IMR-90 (cell line): ENCODE measurements around the gene PLCB3. TPM values are rescaled to one million over a fixed set of nuclear protein-coding genes. Genes with fewer than 3 reads are reported as not detected.

Experiments
- ATAC-seq: fragments of 200-7000 bp; cut with Tn5 transposase; 2 replicates; pipeline ENCODE4 v1.9.1; 2020; ENCODE audit warnings: low read depth, mild to moderate bottlenecking, moderate library complexity
- BruUV-seq: library from RNA; stranded (reverse); fragments of 400-500 nt; replicated peaks from 2 replicates; lab custom pipeline; 2021; lab: Mats Ljungman, UMichigan
- CTCF ChIA-PET: fragments of 300-600 bp; formaldehyde crosslinking; extraction: SDS; loops from one replicate; lab custom pipeline; 2021; ENCODE audit warnings: antibody characterized with exemption; lab: Yijun Ruan, JAX
- POLR2A ChIA-PET: fragments of 300-600 bp; sonication (Branson Sonifier 250); formaldehyde crosslinking; loops from one replicate; lab custom pipeline; 2022; ENCODE audit warnings: antibody characterized with exemption; ENCODE audit not compliant: unreplicated experiment; lab: Charles Lee
- DNase-seq: peaks from one replicate; pipeline ENCODE4 v3.0.0; 2013
- H2AFZ ChIP-seq: replicated peaks from 2 replicates; pipeline ENCODE3; 2013; ENCODE audit warnings: low read length, mild to moderate bottlenecking; ENCODE audit not compliant: poor library complexity
- H2AK5ac ChIP-seq: 2 replicates; pipeline ENCODE4 v1.6.1; 2013; ENCODE audit warnings: low read depth, low read length, inconsistent platforms
- H2AK9ac ChIP-seq: replicated peaks from 2 replicates; pipeline ENCODE3; 2013; ENCODE audit warnings: mild to moderate bottlenecking, low read depth, low read length, moderate library complexity; ENCODE audit not compliant: poor library complexity
- H2BK120ac ChIP-seq: 2 replicates; pipeline ENCODE4 v1.6.1; 2013; ENCODE audit warnings: low read depth, low read length, inconsistent platforms
- H2BK15ac ChIP-seq: 3 replicates; pipeline ENCODE4 v1.6.1; 2013; ENCODE audit warnings: low read depth, low read length, inconsistent platforms
- H2BK20ac ChIP-seq: 2 replicates; pipeline ENCODE4 v1.6.1; 2013; ENCODE audit warnings: low read depth, mild to moderate bottlenecking, inconsistent platforms, low read length, moderate library complexity
- H2BK5ac ChIP-seq: 2 replicates; pipeline ENCODE4 v1.6.1; 2013; ENCODE audit warnings: mild to moderate bottlenecking, low read depth, low read length, inconsistent platforms; ENCODE audit not compliant: poor library complexity, severe bottlenecking
- H3K14ac ChIP-seq: replicated peaks from 2 replicates; pipeline ENCODE4 v1.6.1; 2013; ENCODE audit warnings: low read depth, low read length, inconsistent platforms
- H3K18ac ChIP-seq: 2 replicates; pipeline ENCODE4 v1.6.1; 2013; ENCODE audit warnings: low read depth, low read length, control low read depth
- H3K23ac ChIP-seq: 2 replicates; pipeline ENCODE4 v1.6.1; 2013; ENCODE audit warnings: low read depth, low read length, inconsistent platforms
- H3K27ac ChIP-seq: 2 replicates; pipeline ENCODE4 v1.5.1; 2013; ENCODE audit warnings: mild to moderate bottlenecking, control low read depth, low read length; ENCODE audit not compliant: insufficient read depth
- H3K27me3 ChIP-seq: 2 replicates; pipeline ENCODE4 v1.6.1; 2013; ENCODE audit warnings: low read length; ENCODE audit not compliant: control insufficient read depth, insufficient read depth
- H3K36me3 ChIP-seq: 2 replicates; pipeline ENCODE4 v1.6.1; 2013; ENCODE audit warnings: low read length, mixed read lengths; ENCODE audit not compliant: control insufficient read depth, insufficient read depth
- H3K4ac ChIP-seq: 2 replicates; pipeline ENCODE4 v1.6.1; 2013; ENCODE audit warnings: low read depth, low read length, inconsistent platforms
- H3K4me1 ChIP-seq: 2 replicates; pipeline ENCODE4 v1.6.1; 2013; ENCODE audit warnings: low read length, mixed read lengths; ENCODE audit not compliant: control insufficient read depth, insufficient read depth
- H3K4me2 ChIP-seq: 2 replicates; pipeline ENCODE4 v1.6.1; 2013; ENCODE audit warnings: low read depth, mild to moderate bottlenecking, control low read depth, low read length, moderate library complexity
- H3K4me3 ChIP-seq: 2 replicates; pipeline ENCODE4 v1.5.1; 2013; ENCODE audit warnings: low read depth, mild to moderate bottlenecking, control low read depth, low read length, moderate library complexity; ENCODE audit not compliant: insufficient read depth
- H3K56ac ChIP-seq: 2 replicates; pipeline ENCODE4 v1.6.1; 2013; ENCODE audit warnings: low read length, inconsistent platforms; ENCODE audit not compliant: insufficient read depth; ENCODE audit errors: extremely low read depth
- H3K79me1 ChIP-seq, 2 experiments: 2 replicates each; pipeline ENCODE4 v1.6.1; 2013; ENCODE audit warnings: low read length in 2 of 2, inconsistent platforms in 1 of 2, low read depth in 1 of 2
- H3K9ac ChIP-seq: 2 replicates; pipeline ENCODE4 v1.6.1; 2013; ENCODE audit warnings: low read depth, low read length, control low read depth
- H3K9me1 ChIP-seq: 2 replicates; pipeline ENCODE4 v1.6.1; 2013; ENCODE audit warnings: low read length, inconsistent platforms; ENCODE audit not compliant: insufficient read depth
- H3K9me3 ChIP-seq: 2 replicates; pipeline ENCODE4 v1.6.1; 2013; ENCODE audit warnings: low read length; ENCODE audit not compliant: control insufficient read depth, insufficient read depth
- H4K20me1 ChIP-seq: 2 replicates; pipeline ENCODE4 v1.6.1; 2013; ENCODE audit warnings: low read length, inconsistent platforms; ENCODE audit not compliant: insufficient read depth
- H4K5ac ChIP-seq: 2 replicates; pipeline ENCODE4 v1.6.1; 2013; ENCODE audit warnings: mild to moderate bottlenecking, low read depth, low read length, control low read depth
- H4K8ac ChIP-seq, 2 experiments: 2 replicates each; pipeline ENCODE4 v1.6.1; 2013; ENCODE audit warnings: low read depth in 2 of 2, low read length in 2 of 2, control low read depth in 1 of 2, inconsistent platforms in 1 of 2
- H4K91ac ChIP-seq: 2 replicates; pipeline ENCODE4 v1.6.1; 2013; ENCODE audit warnings: low read depth, low read length, inconsistent platforms; ENCODE audit not compliant: insufficient read depth
- BHLHE40 ChIP-seq: fragments of 150-350 bp; IDR thresholded peaks from 2 replicates; pipeline ENCODE4 v1.6.1; 2016; ENCODE audit warnings: mild to moderate bottlenecking, low read depth, low read length
- FOS ChIP-seq: fragments of 150-350 bp; IDR thresholded peaks from 2 replicates; pipeline ENCODE4 v1.6.1; 2016; ENCODE audit warnings: low read depth, low read length
- MAFK ChIP-seq: IDR thresholded peaks from 2 replicates; pipeline ENCODE4 v1.6.1; 2012; ENCODE audit warnings: low read depth, low read length, improper control_type of control experiment
- POLR2A ChIP-seq: IDR thresholded peaks from 2 replicates; pipeline ENCODE4 v1.6.1; 2012; ENCODE audit warnings: mild to moderate bottlenecking, low read depth, low read length
- RAD21 ChIP-seq: IDR thresholded peaks from 2 replicates; pipeline ENCODE4 v1.6.1; 2012; ENCODE audit warnings: low read length, improper control_type of control experiment
- RCOR1 ChIP-seq: IDR thresholded peaks from 2 replicates; pipeline ENCODE4 v1.6.1; 2012; ENCODE audit warnings: mild to moderate bottlenecking, low read length, improper control_type of control experiment; ENCODE audit not compliant: insufficient replicate concordance
- SMC3 ChIP-seq: fragments of 150-350 bp; IDR thresholded peaks from 2 replicates; pipeline ENCODE4 v1.6.1; 2016; ENCODE audit warnings: low read depth, mild to moderate bottlenecking, antibody characterized with exemption, low read length, moderate library complexity
- WGBS, 2 experiments: methylation state at CpG; one replicate each; pipeline versions ENCODE4 v1.1.5 to v1.1.7; 2013; ENCODE audit warnings: missing lambda C conversion rate in 2 of 2; ENCODE audit not compliant: insufficient read length in 1 of 2; ENCODE audit errors: extremely low coverage in 2 of 2; 5-methylcytosine and 5-hydroxymethylcytosine counted together
- dilution Hi-C: fragments of 300-500 bp; cut with HindIII; formaldehyde crosslinking; loops from one replicate; pipeline ENCODE4 v1.14.3; 2018; ENCODE audit warnings: low sequenced_read_pairs; ENCODE audit not compliant: unreplicated experiment
- in situ Hi-C: fragments of 300-500 bp; cut with MboI; formaldehyde crosslinking; loops from 3 replicates; pipeline ENCODE4 v1.14.3; 2019; ENCODE audit warnings: low sequenced_read_pairs, inconsistent platforms, mixed read lengths
- intact Hi-C: fragments of 100-400 bp; cut with micrococcal nuclease; formaldehyde crosslinking; loops from 2 replicates; pipeline ENCODE4 v1.10.0; 2022
- polyA plus RNA-seq, 3 experiments: library from polyadenylated mRNA; depleted of rRNA; stranded (reverse); fragments of >200 nt; gene quantifications; 2 replicates each; pipeline ENCODE4 v1.2.3, GENCODE V29; 2012; ENCODE audit warnings: low replicate concordance in 1 of 3
- total RNA-seq: library from RNA; depleted of rRNA; stranded (reverse); fragments of >200 nt; gene quantifications from 2 replicates; pipeline ENCODE4 v1.2.3, GENCODE V29; 2012
- TF ChIP-seq, protein P1 (sequence below): fragments of 150-350 bp; IDR thresholded peaks from 2 replicates; pipeline ENCODE4 v1.6.1; 2017; ENCODE audit warnings: mild to moderate bottlenecking, antibody characterized with exemption, low read length, low read depth

PLCB3 gene
- total and polyA plus RNA-seq, 2 of the 4 experiments (the other 2 are of a cell fraction), result 23.9 to 24.9 TPM

DNA sequence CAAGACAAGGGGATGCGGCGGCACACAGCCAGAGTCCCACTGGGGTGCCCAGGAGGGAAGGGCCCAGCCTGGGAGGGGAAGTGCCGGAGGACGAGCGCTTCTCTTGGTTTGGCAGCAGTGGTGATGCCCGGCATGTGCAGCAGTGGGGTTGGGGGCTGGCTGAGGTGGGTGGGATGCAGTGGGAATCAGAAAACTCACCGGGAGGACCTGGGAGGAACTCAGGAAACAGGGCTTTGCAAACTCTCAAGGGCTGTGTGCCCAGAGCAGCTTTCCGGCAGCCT is 41.8 kb upstream of the PLCB3 start:
- ATAC-seq, result no peak
- peaks cover 17% of the 10 kb centered on the region for H3K36me3 ChIP-seq
- DNase-seq, result no peak
- H3K27ac ChIP-seq, result no peak overlapping the region
- H4K20me1 ChIP-seq, result peaks cover 4% of the 10 kb centered on the region; the same call in 1 of the 2 replicates
- no peak overlapping the region for H2AK5ac ChIP-seq
- dilution Hi-C loops, result no loop called here
- H4K5ac ChIP-seq, result no peak overlapping the region
- no peaks in the 10 kb centered on the region for H3K9me3 ChIP-seq
- ChIA-PET CTCF (no interaction called here), POLR2A (no interaction called here)
- H4K8ac ChIP-seq, result no peak overlapping the region
- H2BK120ac ChIP-seq, result no peak overlapping the region
- H2AFZ ChIP-seq, result no peak overlapping the region
- H3K4me2 ChIP-seq, result no peak overlapping the region
- H2AK9ac ChIP-seq, result no peak overlapping the region
- no peak overlapping the region for H3K4me3 ChIP-seq
- in situ Hi-C loops, result no loop called here
- BruUV-seq, result no TSS peak
- H3K4me1 ChIP-seq, result peaks cover 10% of the 10 kb centered on the region
- intact Hi-C loops, result loop anchor here (10.0 kb wide), 1 partner anchor 445 kb away; no protein-coding TSS in a partner anchor
- no peak overlapping the region for H3K9ac ChIP-seq
- H4K91ac ChIP-seq, result no peak overlapping the region
- H3K14ac ChIP-seq, result no peak overlapping the region
- H3K9me1 ChIP-seq, result no peaks in the 10 kb centered on the region; the same call in 1 of the 2 replicates
- no CpG with 5 or more reads among the region's 8 CpGs for WGBS, 2 experiments
- H3K4ac ChIP-seq, result no peak overlapping the region
- no peak overlapping the region for H3K23ac ChIP-seq
- no peaks in the 10 kb centered on the region for H3K27me3 ChIP-seq
- peaks cover 0 to 20% of the 10 kb centered on the region in 2 experiments; a peak in 2 of 4 replicates for H3K79me1 ChIP-seq
- no peak overlapping the region for H2BK20ac ChIP-seq
- TF ChIP-seq BHLHE40 (no peak), RAD21 (no peak), RCOR1 (no peak), MAFK (no peak), SMC3 (no peak), POLR2A (no peak), FOS (no peak)
- TF ChIP-seq, protein P1, sequence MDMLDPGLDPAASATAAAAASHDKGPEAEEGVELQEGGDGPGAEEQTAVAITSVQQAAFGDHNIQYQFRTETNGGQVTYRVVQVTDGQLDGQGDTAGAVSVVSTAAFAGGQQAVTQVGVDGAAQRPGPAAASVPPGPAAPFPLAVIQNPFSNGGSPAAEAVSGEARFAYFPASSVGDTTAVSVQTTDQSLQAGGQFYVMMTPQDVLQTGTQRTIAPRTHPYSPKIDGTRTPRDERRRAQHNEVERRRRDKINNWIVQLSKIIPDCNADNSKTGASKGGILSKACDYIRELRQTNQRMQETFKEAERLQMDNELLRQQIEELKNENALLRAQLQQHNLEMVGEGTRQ, result no peak
- H2BK5ac ChIP-seq, result no peak overlapping the region
- H3K56ac ChIP-seq, result no peak overlapping the region
- no peak overlapping the region for H3K18ac ChIP-seq
- H2BK15ac ChIP-seq, result no peak overlapping the region
